Endothelial cell of umbilical vein (primary cell): Measurements from ENCODE around the gene TENT4A.

Experiments
- CTCF ChIP-seq, 2 donors: IDR thresholded peaks; 1 replicate in 1 of 2; 2 replicates in 1 of 2; pipeline ENCODE4 v1.5.1; 2011; ENCODE audit warnings: low read length in 2 of 2, mild to moderate bottlenecking in 2 of 2, moderate library complexity in 2 of 2, control low read depth in 1 of 2, inconsistent platforms in 1 of 2, low read depth in 1 of 2; ENCODE audit not compliant: insufficient read depth in 1 of 2; ENCODE audit errors: extremely low read depth in 1 of 2
- EZH2 ChIP-seq: IDR thresholded peaks from 2 replicates; pipeline ENCODE4 v1.6.1; 2012; ENCODE audit warnings: borderline replicate concordance, low read depth, mild to moderate bottlenecking, moderate library complexity, low read length, inconsistent platforms; ENCODE audit not compliant: severe bottlenecking
- FOS ChIP-seq: IDR thresholded peaks from 2 replicates; pipeline ENCODE4 v1.6.1; 2011; ENCODE audit warnings: mild to moderate bottlenecking, low read length, moderate library complexity, borderline replicate concordance; ENCODE audit not compliant: insufficient read depth
- GATA2 ChIP-seq: IDR thresholded peaks from 2 replicates; pipeline ENCODE4 v1.7.0; 2011; ENCODE audit warnings: low read depth, mild to moderate bottlenecking, moderate library complexity, mixed read lengths, low read length; ENCODE audit not compliant: insufficient read length, insufficient read depth
- POLR2A ChIP-seq: IDR thresholded peaks from 2 replicates; pipeline ENCODE4 v1.6.1; 2012; ENCODE audit warnings: low read depth, mild to moderate bottlenecking, control low read depth, low read length

- TF ChIP-seq CTCF (IDR thresholded peaks at IDR 0.05; ENCODE audit: extremely low read depth in 1 of 2, insufficient read depth in 1 of 2, low read depth in 1 of 2, low read length in 2 of 2): no peak
- no peak for TF ChIP-seq POLR2A
- TF ChIP-seq EZH2: no peak
- no peak for TF ChIP-seq GATA2
- no peak for TF ChIP-seq FOS
These were observed 34.9 kb downstream of the TENT4A start for GRCh38 chr5:6748142-6748541.
